Measurements from ENCODE around the gene OPTN.

DNA sequence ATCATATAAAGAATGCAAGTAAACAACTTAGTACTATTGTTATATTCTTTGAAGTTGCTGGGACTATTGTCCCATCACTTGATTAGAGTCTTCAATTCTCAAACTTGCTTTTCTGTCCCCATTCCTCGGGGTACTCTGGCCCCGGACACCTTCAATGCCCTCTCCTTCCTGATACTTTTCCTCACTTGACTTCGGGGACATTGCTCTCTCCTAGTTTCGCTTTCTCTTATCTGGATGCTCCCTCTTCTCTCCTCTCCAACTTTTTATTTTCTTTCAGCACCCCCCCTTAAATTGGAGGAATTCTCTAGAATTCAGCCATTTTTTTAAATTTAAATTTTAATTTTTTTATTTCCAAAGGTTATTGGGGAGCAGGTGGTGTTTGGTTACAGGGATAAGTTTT, 10.6 kb upstream of the OPTN start:
- TF ChIP-seq POLR2AphosphoS5 (IDR thresholded peaks at IDR 0.05) (no peak), POLR2A (IDR thresholded peaks at IDR 0.05; ENCODE audit: low read depth) (no peak)
- TF ChIP-seq, protein P1, sequence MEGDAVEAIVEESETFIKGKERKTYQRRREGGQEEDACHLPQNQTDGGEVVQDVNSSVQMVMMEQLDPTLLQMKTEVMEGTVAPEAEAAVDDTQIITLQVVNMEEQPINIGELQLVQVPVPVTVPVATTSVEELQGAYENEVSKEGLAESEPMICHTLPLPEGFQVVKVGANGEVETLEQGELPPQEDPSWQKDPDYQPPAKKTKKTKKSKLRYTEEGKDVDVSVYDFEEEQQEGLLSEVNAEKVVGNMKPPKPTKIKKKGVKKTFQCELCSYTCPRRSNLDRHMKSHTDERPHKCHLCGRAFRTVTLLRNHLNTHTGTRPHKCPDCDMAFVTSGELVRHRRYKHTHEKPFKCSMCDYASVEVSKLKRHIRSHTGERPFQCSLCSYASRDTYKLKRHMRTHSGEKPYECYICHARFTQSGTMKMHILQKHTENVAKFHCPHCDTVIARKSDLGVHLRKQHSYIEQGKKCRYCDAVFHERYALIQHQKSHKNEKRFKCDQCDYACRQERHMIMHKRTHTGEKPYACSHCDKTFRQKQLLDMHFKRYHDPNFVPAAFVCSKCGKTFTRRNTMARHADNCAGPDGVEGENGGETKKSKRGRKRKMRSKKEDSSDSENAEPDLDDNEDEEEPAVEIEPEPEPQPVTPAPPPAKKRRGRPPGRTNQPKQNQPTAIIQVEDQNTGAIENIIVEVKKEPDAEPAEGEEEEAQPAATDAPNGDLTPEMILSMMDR (IDR thresholded peaks at IDR 0.05): no peak

Data from esophagus muscularis mucosa (tissue), 3 donors.